Prostate gland (tissue), 2 donors: ENCODE results near the gene COL23A1.

Experiments
- POLR2A ChIP-seq: fragments of 450-650 bp; IDR thresholded peaks from one replicate; pipeline ENCODE4 v1.6.1; 2016; ENCODE audit warnings: antibody characterized with exemption, mild to moderate bottlenecking
- TF ChIP-seq, protein P1 (sequence below), 4 experiments: fragments of 200-600 bp in 2 of 4; fragments of 450-650 bp in 2 of 4; sonication (generic) in 2 of 4; IDR thresholded peaks; 1 replicate in 3 of 4; 2 replicates in 1 of 4; pipeline ENCODE4 v1.5.1; 2016 to 2019; ENCODE audit warnings: antibody characterized with exemption in 4 of 4, mild to moderate bottlenecking in 2 of 4, moderate library complexity in 2 of 4

DNA sequence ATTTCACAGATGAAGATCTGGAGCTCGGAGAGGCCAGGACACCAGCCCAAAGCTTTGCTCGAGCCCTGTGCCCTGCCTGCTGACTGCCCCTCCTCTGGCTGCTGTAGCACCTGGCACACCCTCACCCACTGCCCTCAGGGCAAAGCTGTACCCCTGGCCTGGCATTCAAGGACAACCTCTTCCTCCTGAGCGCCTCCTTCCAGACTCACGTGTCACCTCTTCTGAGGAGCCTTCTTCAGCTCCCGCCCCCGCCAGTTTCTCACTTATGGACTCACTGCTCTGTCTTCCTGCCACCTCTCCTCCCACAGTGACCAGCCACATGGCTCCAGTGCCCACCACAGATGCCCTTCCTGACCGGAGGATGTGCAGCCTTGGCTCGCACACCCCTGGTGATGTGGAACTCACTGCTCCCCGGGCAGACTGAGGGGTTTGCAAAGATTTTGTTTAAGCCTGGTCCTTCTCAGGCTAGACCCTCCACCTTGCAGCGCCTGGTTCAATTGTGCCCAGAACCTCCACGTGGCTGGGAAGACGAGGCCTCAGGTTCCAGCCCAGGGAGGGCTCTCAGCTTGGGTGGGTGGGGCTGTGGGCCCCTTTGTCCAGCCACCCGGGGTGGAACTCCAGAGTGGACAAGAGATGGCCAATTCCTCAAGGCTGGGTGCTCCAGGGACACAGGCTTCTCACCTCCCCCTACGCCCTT, 311.0 kb downstream of the COL23A1 start:
- TF ChIP-seq, protein P1, sequence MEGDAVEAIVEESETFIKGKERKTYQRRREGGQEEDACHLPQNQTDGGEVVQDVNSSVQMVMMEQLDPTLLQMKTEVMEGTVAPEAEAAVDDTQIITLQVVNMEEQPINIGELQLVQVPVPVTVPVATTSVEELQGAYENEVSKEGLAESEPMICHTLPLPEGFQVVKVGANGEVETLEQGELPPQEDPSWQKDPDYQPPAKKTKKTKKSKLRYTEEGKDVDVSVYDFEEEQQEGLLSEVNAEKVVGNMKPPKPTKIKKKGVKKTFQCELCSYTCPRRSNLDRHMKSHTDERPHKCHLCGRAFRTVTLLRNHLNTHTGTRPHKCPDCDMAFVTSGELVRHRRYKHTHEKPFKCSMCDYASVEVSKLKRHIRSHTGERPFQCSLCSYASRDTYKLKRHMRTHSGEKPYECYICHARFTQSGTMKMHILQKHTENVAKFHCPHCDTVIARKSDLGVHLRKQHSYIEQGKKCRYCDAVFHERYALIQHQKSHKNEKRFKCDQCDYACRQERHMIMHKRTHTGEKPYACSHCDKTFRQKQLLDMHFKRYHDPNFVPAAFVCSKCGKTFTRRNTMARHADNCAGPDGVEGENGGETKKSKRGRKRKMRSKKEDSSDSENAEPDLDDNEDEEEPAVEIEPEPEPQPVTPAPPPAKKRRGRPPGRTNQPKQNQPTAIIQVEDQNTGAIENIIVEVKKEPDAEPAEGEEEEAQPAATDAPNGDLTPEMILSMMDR (IDR thresholded peaks at IDR 0.05) = no peak
- no peak for TF ChIP-seq POLR2A
